PC-9 (cell line): Measurements from ENCODE around the gene NAA25.

Experiments
- EZH2 ChIP-seq: fragments of 200-600 bp; sonication (generic); IDR thresholded peaks from 2 replicates; pipeline ENCODE4 v1.8.0; 2017; ENCODE audit warnings: antibody characterized with exemption, low read depth
- TF ChIP-seq, protein P1 (sequence below): fragments of 200-600 bp; sonication (generic); conservative IDR thresholded peaks from 2 replicates; pipeline ENCODE4 v1.6.1; 2017; ENCODE audit warnings: mixed run types, antibody characterized with exemption, mild to moderate bottlenecking, moderate library complexity

GRCh38 chr12:112111931-112112330 is 3.3 kb upstream of the NAA25 start:
- TF ChIP-seq, protein P1, sequence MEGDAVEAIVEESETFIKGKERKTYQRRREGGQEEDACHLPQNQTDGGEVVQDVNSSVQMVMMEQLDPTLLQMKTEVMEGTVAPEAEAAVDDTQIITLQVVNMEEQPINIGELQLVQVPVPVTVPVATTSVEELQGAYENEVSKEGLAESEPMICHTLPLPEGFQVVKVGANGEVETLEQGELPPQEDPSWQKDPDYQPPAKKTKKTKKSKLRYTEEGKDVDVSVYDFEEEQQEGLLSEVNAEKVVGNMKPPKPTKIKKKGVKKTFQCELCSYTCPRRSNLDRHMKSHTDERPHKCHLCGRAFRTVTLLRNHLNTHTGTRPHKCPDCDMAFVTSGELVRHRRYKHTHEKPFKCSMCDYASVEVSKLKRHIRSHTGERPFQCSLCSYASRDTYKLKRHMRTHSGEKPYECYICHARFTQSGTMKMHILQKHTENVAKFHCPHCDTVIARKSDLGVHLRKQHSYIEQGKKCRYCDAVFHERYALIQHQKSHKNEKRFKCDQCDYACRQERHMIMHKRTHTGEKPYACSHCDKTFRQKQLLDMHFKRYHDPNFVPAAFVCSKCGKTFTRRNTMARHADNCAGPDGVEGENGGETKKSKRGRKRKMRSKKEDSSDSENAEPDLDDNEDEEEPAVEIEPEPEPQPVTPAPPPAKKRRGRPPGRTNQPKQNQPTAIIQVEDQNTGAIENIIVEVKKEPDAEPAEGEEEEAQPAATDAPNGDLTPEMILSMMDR = no peak
- TF ChIP-seq EZH2 = no peak
